Endothelial cell of umbilical vein (primary cell): Measurements from ENCODE around the gene CBX5. TPM values are rescaled to one million over a fixed set of nuclear protein-coding genes. Genes with fewer than 3 reads are reported as not detected.

Experiments
- BruUV-seq: library from RNA; stranded (reverse); fragments of 400-500 nt; replicated peaks from 2 replicates; lab custom pipeline; 2021; lab: Mats Ljungman, UMichigan
- CTCF ChIA-PET: fragments of 300-600, 350-600 bp; sonication (Branson Sonifier 250); formaldehyde crosslinking; loops from one replicate; lab custom pipeline; 2021; ENCODE audit warnings: antibody characterized with exemption, inconsistent platforms; lab: Charles Lee
- POLR2A ChIA-PET: fragments of 300-600, 350-600 bp; sonication (Branson Sonifier 250); formaldehyde crosslinking; loops from one replicate; lab custom pipeline; 2021; ENCODE audit warnings: antibody characterized with exemption, inconsistent platforms; lab: Charles Lee
- DNase-seq: peaks from one replicate; pipeline ENCODE4 v3.0.0-alpha.2; 2011; ENCODE audit warnings: low read depth, low spot score
- FAIRE-seq: peaks from 2 replicates; lab custom pipeline; 2011; peaks lifted over from hg19 to GRCh38; lab: Jason Lieb, UNC
- H2AFZ ChIP-seq: 2 replicates; pipeline ENCODE4 v1.6.0; 2012; ENCODE audit warnings: low read depth, low read length, control low read depth, inconsistent platforms
- H3K27ac ChIP-seq: 2 replicates; pipeline ENCODE4 v1.5.1; 2011; ENCODE audit warnings: low read depth, mild to moderate bottlenecking, control low read depth, low read length, moderate library complexity; ENCODE audit not compliant: insufficient read depth
- H3K27me3 ChIP-seq, 2 experiments: 2 replicates each; pipeline versions ENCODE4 v1.6.0 to v1.6.1; 2011; ENCODE audit warnings: low read length in 2 of 2, mixed read lengths in 1 of 2; ENCODE audit not compliant: control insufficient read depth in 2 of 2, insufficient read depth in 2 of 2
- H3K36me3 ChIP-seq, 2 experiments: 2 replicates in 1 of 2; 3 replicates in 1 of 2; pipeline ENCODE4 v1.5.1; 2011; ENCODE audit warnings: low read length in 2 of 2, mild to moderate bottlenecking in 1 of 2, moderate library complexity in 1 of 2; ENCODE audit not compliant: control insufficient read depth in 2 of 2, insufficient read depth in 2 of 2; ENCODE audit errors: extremely low read depth in 1 of 2
- H3K4me1 ChIP-seq: 3 replicates; pipeline ENCODE4 v1.5.1; 2011; ENCODE audit warnings: mild to moderate bottlenecking, low read length; ENCODE audit not compliant: control insufficient read depth, insufficient read depth; ENCODE audit errors: extremely low read depth
- H3K4me2 ChIP-seq: 2 replicates; pipeline ENCODE4 v1.6.1; 2011; ENCODE audit warnings: low read length, control low read depth, mixed read lengths; ENCODE audit not compliant: insufficient read depth
- H3K4me3 ChIP-seq, 3 experiments: fragments of 200-600 bp in 1 of 3; sonication (generic), shearing (Covaris generic) in 1 of 3; replicated peaks in 1 of 3; 2 replicates each; pipeline ENCODE4 v1.5.1; 2011 to 2016; ENCODE audit warnings: control low read depth in 3 of 3, low read length in 3 of 3, mild to moderate bottlenecking in 2 of 3, inconsistent platforms in 1 of 3, low read depth in 1 of 3, moderate library complexity in 1 of 3; ENCODE audit not compliant: insufficient read depth in 1 of 3
- H3K79me2 ChIP-seq: 2 replicates; pipeline ENCODE4 v1.6.0; 2012; ENCODE audit warnings: low read length, inconsistent platforms; ENCODE audit not compliant: control insufficient read depth, insufficient read depth
- H3K9ac ChIP-seq: replicated peaks from 2 replicates; pipeline ENCODE3; 2011; ENCODE audit warnings: low read length, control low read depth; ENCODE audit not compliant: insufficient read depth; ENCODE audit errors: extremely low read depth
- H3K9me1 ChIP-seq: replicated peaks from 3 replicates; pipeline ENCODE4 v1.6.0; 2011; ENCODE audit warnings: mild to moderate bottlenecking, low read length; ENCODE audit not compliant: control insufficient read depth, insufficient read depth; ENCODE audit errors: extremely low read depth
- H3K9me3 ChIP-seq: replicated peaks from 2 replicates; pipeline ENCODE4 v1.5.1; 2012; ENCODE audit warnings: low read length, inconsistent platforms; ENCODE audit not compliant: control insufficient read depth, insufficient read depth
- H4K20me1 ChIP-seq: replicated peaks from 2 replicates; pipeline ENCODE3; 2011; ENCODE audit warnings: mild to moderate bottlenecking, low read length; ENCODE audit not compliant: control insufficient read depth, insufficient read depth; ENCODE audit errors: extremely low read depth
- EZH2 ChIP-seq: IDR thresholded peaks from 2 replicates; pipeline ENCODE4 v1.6.1; 2012; ENCODE audit warnings: borderline replicate concordance, low read depth, mild to moderate bottlenecking, moderate library complexity, low read length, inconsistent platforms; ENCODE audit not compliant: severe bottlenecking
- FOS ChIP-seq: IDR thresholded peaks from 2 replicates; pipeline ENCODE4 v1.6.1; 2011; ENCODE audit warnings: mild to moderate bottlenecking, low read length, moderate library complexity, borderline replicate concordance; ENCODE audit not compliant: insufficient read depth
- GATA2 ChIP-seq: IDR thresholded peaks from 2 replicates; pipeline ENCODE4 v1.7.0; 2011; ENCODE audit warnings: low read depth, mild to moderate bottlenecking, moderate library complexity, mixed read lengths, low read length; ENCODE audit not compliant: insufficient read length, insufficient read depth
- JUN ChIP-seq: IDR thresholded peaks from 2 replicates; pipeline ENCODE4 v1.6.1; 2011; ENCODE audit warnings: borderline replicate concordance, low read depth; ENCODE audit not compliant: insufficient read length, insufficient read depth
- MYC ChIP-seq: IDR thresholded peaks from one replicate; pipeline ENCODE4 v1.6.1; 2011; ENCODE audit warnings: mild to moderate bottlenecking, low read depth, low read length
- POLR2A ChIP-seq: IDR thresholded peaks from 2 replicates; pipeline ENCODE4 v1.6.1; 2012; ENCODE audit warnings: low read depth, mild to moderate bottlenecking, control low read depth, low read length
- POLR2AphosphoS5 ChIP-seq: IDR thresholded peaks from 2 replicates; pipeline ENCODE4 v1.6.1; 2012; ENCODE audit warnings: low read depth, mild to moderate bottlenecking, control low read depth, low read length, moderate library complexity; ENCODE audit not compliant: insufficient read depth
- dilution Hi-C: fragments of 300-500 bp; cut with MboI; formaldehyde crosslinking; loops from one replicate; pipeline ENCODE4 v1.15.0; 2019; ENCODE audit warnings: low sequenced_read_pairs; ENCODE audit not compliant: extremely low pct_ligation_motif_present
- intact Hi-C: fragments of 100-400 bp; cut with micrococcal nuclease; formaldehyde crosslinking; loops from one replicate; pipeline ENCODE4 v1.10.0; 2022
- polyA plus RNA-seq, 4 experiments: library from polyadenylated mRNA; depleted of rRNA in 3 of 4; stranded (reverse) in 3 of 4; unstranded in 1 of 4; fragments of >200 nt; gene quantifications; 2 replicates each; pipeline versions ENCODE4 v1.2.1 to v1.2.3, GENCODE V29; 2011 to 2012; ENCODE audit warnings: missing spikeins in 1 of 4
- total RNA-seq: library from RNA; stranded (reverse); gene quantifications from 2 replicates; pipeline ENCODE4 v1.2.3, GENCODE V29; 2021
- TF ChIP-seq, protein P1 (sequence below), 2 donors: IDR thresholded peaks; 1 replicate in 1 of 2; 2 replicates in 1 of 2; pipeline ENCODE4 v1.5.1; 2011; ENCODE audit warnings: low read length in 2 of 2, mild to moderate bottlenecking in 2 of 2, moderate library complexity in 2 of 2, control low read depth in 1 of 2, inconsistent platforms in 1 of 2, low read depth in 1 of 2; ENCODE audit not compliant: insufficient read depth in 1 of 2; ENCODE audit errors: extremely low read depth in 1 of 2
- TF ChIP-seq, protein P2 (sequence below): IDR thresholded peaks from 2 replicates; pipeline ENCODE4 v1.6.1; 2011; ENCODE audit not compliant: insufficient read depth, insufficient read length

CBX5 gene
- total and polyA plus RNA-seq, 2 donors (not counting 3 experiments of a cell fraction or from before 2014, with no cell fraction given): 22.8 to 111 TPM

DNA sequence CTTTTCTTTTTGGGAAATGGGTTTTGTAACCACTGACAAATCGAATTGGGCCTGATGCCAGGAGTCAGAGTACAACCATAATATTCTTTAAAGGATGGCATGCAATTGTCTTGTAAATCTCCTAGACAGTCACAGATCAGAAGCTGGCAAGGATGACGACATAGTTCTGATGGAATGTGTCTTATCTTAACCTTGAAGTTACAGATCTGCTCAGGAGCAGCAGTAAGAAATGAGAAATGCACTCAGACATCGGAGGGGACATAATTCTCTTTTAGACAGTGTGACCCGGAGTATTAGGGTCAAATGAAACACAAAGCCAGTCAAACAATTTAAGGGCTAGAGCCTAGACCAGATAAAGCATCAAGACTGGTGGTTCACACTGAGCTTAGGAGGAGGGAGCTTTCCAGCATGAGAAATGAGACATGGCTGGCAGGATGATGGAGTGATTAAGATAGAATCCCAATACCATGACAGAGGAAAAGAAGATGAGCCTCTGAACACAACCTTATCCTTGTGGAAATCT lies 17.5 kb downstream of the CBX5 start:
- H3K9me1 ChIP-seq: no peaks in the 10 kb centered on the region
- no peaks in the 10 kb centered on the region for H3K27me3 ChIP-seq
- H3K36me3 ChIP-seq: no peaks in the 10 kb centered on the region
- TF ChIP-seq EZH2 (no peak), POLR2AphosphoS5 (no peak), JUN (no peak), MYC (no peak), FOS (no peak), GATA2 (no peak), POLR2A (no peak)
- TF ChIP-seq, protein P1, sequence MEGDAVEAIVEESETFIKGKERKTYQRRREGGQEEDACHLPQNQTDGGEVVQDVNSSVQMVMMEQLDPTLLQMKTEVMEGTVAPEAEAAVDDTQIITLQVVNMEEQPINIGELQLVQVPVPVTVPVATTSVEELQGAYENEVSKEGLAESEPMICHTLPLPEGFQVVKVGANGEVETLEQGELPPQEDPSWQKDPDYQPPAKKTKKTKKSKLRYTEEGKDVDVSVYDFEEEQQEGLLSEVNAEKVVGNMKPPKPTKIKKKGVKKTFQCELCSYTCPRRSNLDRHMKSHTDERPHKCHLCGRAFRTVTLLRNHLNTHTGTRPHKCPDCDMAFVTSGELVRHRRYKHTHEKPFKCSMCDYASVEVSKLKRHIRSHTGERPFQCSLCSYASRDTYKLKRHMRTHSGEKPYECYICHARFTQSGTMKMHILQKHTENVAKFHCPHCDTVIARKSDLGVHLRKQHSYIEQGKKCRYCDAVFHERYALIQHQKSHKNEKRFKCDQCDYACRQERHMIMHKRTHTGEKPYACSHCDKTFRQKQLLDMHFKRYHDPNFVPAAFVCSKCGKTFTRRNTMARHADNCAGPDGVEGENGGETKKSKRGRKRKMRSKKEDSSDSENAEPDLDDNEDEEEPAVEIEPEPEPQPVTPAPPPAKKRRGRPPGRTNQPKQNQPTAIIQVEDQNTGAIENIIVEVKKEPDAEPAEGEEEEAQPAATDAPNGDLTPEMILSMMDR (IDR thresholded peaks at IDR 0.05; ENCODE audit: extremely low read depth in 1 of 2, insufficient read depth in 1 of 2, low read depth in 1 of 2, low read length in 2 of 2): no peak
- TF ChIP-seq, protein P2, sequence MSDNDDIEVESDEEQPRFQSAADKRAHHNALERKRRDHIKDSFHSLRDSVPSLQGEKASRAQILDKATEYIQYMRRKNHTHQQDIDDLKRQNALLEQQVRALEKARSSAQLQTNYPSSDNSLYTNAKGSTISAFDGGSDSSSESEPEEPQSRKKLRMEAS: no peak
- dilution Hi-C loops: no loop called here
- intact Hi-C loops: no loop called here
- peaks cover 30% of the 10 kb centered on the region for H3K79me2 ChIP-seq
- H2AFZ ChIP-seq: no peak overlapping the region
- H3K9ac ChIP-seq: no peak overlapping the region
- FAIRE-seq (no peak), DNase-seq (peak; percentile 54)
- H3K4me3 ChIP-seq: no peak overlapping the region
- peak overlapping the region; percentile 34 for H3K4me2 ChIP-seq
- H3K4me1 ChIP-seq: peaks cover 40% of the 10 kb centered on the region
- no peaks in the 10 kb centered on the region for H3K9me3 ChIP-seq
- ChIA-PET POLR2A (interaction anchor here (6.6 kb wide), 1 partner anchor 18 kb away, joined by 29 read pairs; the partner anchor contains the start of genes CBX5 and HNRNPA1), CTCF (interaction anchor here (0.8 to 4.0 kb wide), 5 partner anchors 8 to 62 kb away, joined by 3 to 41 read pairs (median 4); partner anchors contain the start of gene COPZ1)
- H3K27ac ChIP-seq: peak overlapping the region; percentile 1
- BruUV-seq: no TSS peak
- H4K20me1 ChIP-seq: no peaks in the 10 kb centered on the region
